Ascending aorta (tissue), 2 donors: ENCODE data around the gene CREB5. TPM values are rescaled to one million over a fixed set of nuclear protein-coding genes. Genes with fewer than 3 reads are reported as not detected.

Experiments
- DNase-seq, 2 donors: peaks; one replicate each; pipeline ENCODE4 v3.0.0-alpha.2; 2019; ENCODE audit warnings: low spot score in 2 of 2
- H3K27ac ChIP-seq, 2 donors: fragments of 200-600 bp; sonication (generic); one replicate each; pipeline ENCODE4 v1.5.1; 2016 to 2017; ENCODE audit warnings: mild to moderate bottlenecking in 1 of 2
- H3K27me3 ChIP-seq: fragments of 200-600 bp; sonication (generic); one replicate; pipeline ENCODE4 v1.5.1; 2017
- H3K36me3 ChIP-seq, 2 donors: fragments of 200-600 bp; sonication (generic); one replicate each; pipeline ENCODE4 v1.5.1; 2016
- H3K4me1 ChIP-seq, 2 donors: fragments of 200-600 bp; sonication (generic); one replicate each; pipeline ENCODE4 v1.5.1; 2016 to 2017; ENCODE audit warnings: mild to moderate bottlenecking in 1 of 2
- H3K4me3 ChIP-seq, 2 donors: fragments of 200-600 bp; sonication (generic); one replicate each; pipeline ENCODE4 v1.5.1; 2016 to 2017; ENCODE audit warnings: mild to moderate bottlenecking in 1 of 2
- H3K9me3 ChIP-seq, 2 donors: fragments of 200-600 bp; sonication (generic); one replicate each; pipeline ENCODE4 v1.5.1; 2016
- CTCF ChIP-seq, 3 experiments: fragments of 200-600 bp in 2 of 3; fragments of 450-650 bp in 1 of 3; sonication (generic) in 2 of 3; IDR thresholded peaks; one replicate each; pipeline ENCODE4 v1.5.1; 2016 to 2019; ENCODE audit warnings: antibody characterized with exemption in 3 of 3, mild to moderate bottlenecking in 1 of 3, moderate library complexity in 1 of 3
- intact Hi-C: fragments of 100-400 bp; cut with DNase I; formaldehyde crosslinking; loops from one replicate; pipeline ENCODE4 v1.15.1; 2023
- total RNA-seq: library from RNA; depleted of rRNA; stranded (reverse); fragments of >200 nt; gene quantifications from one replicate; pipeline ENCODE4 v1.1.0, GENCODE V29; 2016

Gene CREB5
- total RNA-seq, 1 donor from 2014 or later: 143 TPM

GRCh38 chr7:28837216-28837615 lies 424.9 kb downstream of the CREB5 start:
- intact Hi-C loops: no loop called here
- no peaks in the 10 kb centered on the region for H3K4me1 ChIP-seq
- no peak overlapping the region for H3K4me3 ChIP-seq
- H3K27me3 ChIP-seq: no peaks in the 10 kb centered on the region
- H3K27ac ChIP-seq: no peak overlapping the region
- no peak for DNase-seq
- no peaks in the 10 kb centered on the region for H3K9me3 ChIP-seq
- TF ChIP-seq CTCF (IDR thresholded peaks at IDR 0.05): no peak
- no peaks in the 10 kb centered on the region for H3K36me3 ChIP-seq

- TF ChIP-seq CTCF (IDR thresholded peaks at IDR 0.05): peak in 2 of 3 experiments; percentile 33 to 40
- no peak for DNase-seq
- Histone ChIP-seq H3K9me3 (no peaks in the 10 kb centered on the region), H3K27me3 (no peaks in the 10 kb centered on the region), H3K27ac (no peak overlapping the region), H3K36me3 (no peaks in the 10 kb centered on the region), H3K4me3 (no peak overlapping the region), H3K4me1 (no peaks in the 10 kb centered on the region)
- intact Hi-C loops: no loop called here
Measured at GRCh38 chr7:28840592-28840995, 428.3 kb downstream of the CREB5 start.

GRCh38 chr7:28841766-28842165 lies 429.4 kb downstream of the CREB5 start:
- Histone ChIP-seq H3K36me3 (no peaks in the 10 kb centered on the region), H3K4me1 (no peaks in the 10 kb centered on the region), H3K27ac (no peak overlapping the region), H3K27me3 (no peaks in the 10 kb centered on the region), H3K4me3 (no peak overlapping the region), H3K9me3 (no peaks in the 10 kb centered on the region)
- intact Hi-C loops: no loop called here
- no peak for TF ChIP-seq CTCF (IDR thresholded peaks at IDR 0.05)
- DNase-seq: no peak

GRCh38 chr7:28842769-28843295 lies 430.5 kb downstream of the CREB5 start:
- Histone ChIP-seq H3K4me3 (no peak overlapping the region), H3K27ac (no peak overlapping the region), H3K27me3 (no peaks in the 10 kb centered on the region), H3K36me3 (no peaks in the 10 kb centered on the region), H3K4me1 (no peaks in the 10 kb centered on the region), H3K9me3 (no peaks in the 10 kb centered on the region)
- no peak for TF ChIP-seq CTCF (IDR thresholded peaks at IDR 0.05)
- no peak for DNase-seq
- intact Hi-C loops: no loop called here

GRCh38 chr7:28845106-28845505 lies 432.8 kb downstream of the CREB5 start:
- no peaks in the 10 kb centered on the region for H3K4me1 ChIP-seq
- H3K4me3 ChIP-seq: no peak overlapping the region
- H3K9me3 ChIP-seq: no peaks in the 10 kb centered on the region
- DNase-seq: no peak
- intact Hi-C loops: no loop called here
- no peak overlapping the region for H3K27ac ChIP-seq
- H3K27me3 ChIP-seq: no peaks in the 10 kb centered on the region
- H3K36me3 ChIP-seq: no peaks in the 10 kb centered on the region
- TF ChIP-seq CTCF (IDR thresholded peaks at IDR 0.05): no peak

GRCh38 chr7:28847176-28847575 lies 434.9 kb downstream of the CREB5 start:
- intact Hi-C loops: no loop called here
- no peak for DNase-seq
- TF ChIP-seq CTCF (IDR thresholded peaks at IDR 0.05): no peak
- no peak overlapping the region for H3K27ac ChIP-seq
- no peaks in the 10 kb centered on the region for H3K9me3 ChIP-seq
- no peaks in the 10 kb centered on the region for H3K36me3 ChIP-seq
- no peaks in the 10 kb centered on the region for H3K4me1 ChIP-seq
- H3K4me3 ChIP-seq: no peak overlapping the region
- H3K27me3 ChIP-seq: no peaks in the 10 kb centered on the region
